Posterior vena cava (tissue), 2 donors: ENCODE measurements around the gene NPSR1. TPM values are rescaled to one million over a fixed set of nuclear protein-coding genes. Genes with fewer than 3 reads are reported as not detected.

ENCODE experiments used
- DNase-seq: peaks from one replicate; pipeline ENCODE4 v3.0.0-alpha.2; 2020; ENCODE audit warnings: low spot score
- intact Hi-C, 2 donors: fragments of 100-400 bp; cut with DNase I; formaldehyde crosslinking; loops; one replicate each; pipeline versions ENCODE4 v1.14.1 to v1.14.2; 2022 to 2023
- total RNA-seq, 2 donors: library from RNA; stranded (reverse); fragmentation: NEBNext Ultra II Directional; extraction: Animal tissue kit (Norgen Biotek cat#: 25700); gene quantifications; one replicate each; pipeline ENCODE4 v1.2.1, GENCODE V29; 2021
- donor health status: DM: yes; HTN: yes; CAD: no.
- donor health status: DM: yes; HTN: yes; CAD: no.

The NPSR1 gene
- total RNA-seq, 2 donors from 2014 or later = not detected

GRCh38 chr7:34718867-34719266 lies 60.8 kb downstream of the NPSR1 start:
- intact Hi-C loops = no loop called here
- no peak for DNase-seq

GRCh38 chr7:34719636-34720035 lies 61.6 kb downstream of the NPSR1 start:
- intact Hi-C loops = no loop called here
- no peak for DNase-seq

GRCh38 chr7:34720289-34720688 lies 62.3 kb downstream of the NPSR1 start:
- intact Hi-C loops = no loop called here
- no peak for DNase-seq

GRCh38 chr7:34723338-34723737 lies 65.3 kb downstream of the NPSR1 start:
- no peak for DNase-seq
- intact Hi-C loops = no loop called here

GRCh38 chr7:34723866-34724490 lies 66.0 kb downstream of the NPSR1 start:
- intact Hi-C loops = no loop called here
- no peak for DNase-seq

- intact Hi-C loops = no loop called here
- no peak for DNase-seq
Observed at GRCh38 chr7:34726221-34726620, 68.2 kb downstream of the NPSR1 start.

- intact Hi-C loops = no loop called here
- DNase-seq = no peak
Observed at GRCh38 chr7:34727464-34727995, 69.5 kb downstream of the NPSR1 start.

- intact Hi-C loops = no loop called here
- DNase-seq = no peak
Observed at GRCh38 chr7:34728156-34728555, 70.1 kb downstream of the NPSR1 start.

- intact Hi-C loops = loop anchor here in 1 of 2 donors (5.0 kb wide), 1 partner anchor 1398 kb away; no protein-coding TSS in a partner anchor
- no peak for DNase-seq
Observed at GRCh38 chr7:34734771-34735170, 76.8 kb downstream of the NPSR1 start.

GRCh38 chr7:34735526-34735925 lies 77.5 kb downstream of the NPSR1 start:
- intact Hi-C loops = no loop called here
- DNase-seq = no peak

- intact Hi-C loops = no loop called here
- no peak for DNase-seq
Observed at GRCh38 chr7:34739651-34740300, 81.8 kb downstream of the NPSR1 start.

- intact Hi-C loops = no loop called here
- no peak for DNase-seq
Observed at GRCh38 chr7:34740840-34741239, 82.8 kb downstream of the NPSR1 start.

GRCh38 chr7:34747176-34747781 lies 89.3 kb downstream of the NPSR1 start:
- no peak for DNase-seq
- intact Hi-C loops = no loop called here

GRCh38 chr7:34747867-34748727 lies 90.1 kb downstream of the NPSR1 start:
- intact Hi-C loops = no loop called here
- no peak for DNase-seq

- intact Hi-C loops = no loop called here
- no peak for DNase-seq
Observed at GRCh38 chr7:34748728-34749089, 90.7 kb downstream of the NPSR1 start.

GRCh38 chr7:34749446-34749845 lies 91.4 kb downstream of the NPSR1 start:
- intact Hi-C loops = no loop called here
- no peak for DNase-seq

GRCh38 chr7:34750209-34750608 lies 92.2 kb downstream of the NPSR1 start:
- intact Hi-C loops = no loop called here

GRCh38 chr7:34750636-34751035 lies 92.6 kb downstream of the NPSR1 start:
- DNase-seq = no peak
- intact Hi-C loops = no loop called here

More at GRCh38 chr7:34750209-34750608, 92.2 kb downstream of the NPSR1 start:
- DNase-seq = no peak

- DNase-seq = no peak
- intact Hi-C loops = no loop called here
Observed at GRCh38 chr7:34751725-34752643, 94.0 kb downstream of the NPSR1 start.
